Measurements from ENCODE around the gene UBA6.

DNA sequence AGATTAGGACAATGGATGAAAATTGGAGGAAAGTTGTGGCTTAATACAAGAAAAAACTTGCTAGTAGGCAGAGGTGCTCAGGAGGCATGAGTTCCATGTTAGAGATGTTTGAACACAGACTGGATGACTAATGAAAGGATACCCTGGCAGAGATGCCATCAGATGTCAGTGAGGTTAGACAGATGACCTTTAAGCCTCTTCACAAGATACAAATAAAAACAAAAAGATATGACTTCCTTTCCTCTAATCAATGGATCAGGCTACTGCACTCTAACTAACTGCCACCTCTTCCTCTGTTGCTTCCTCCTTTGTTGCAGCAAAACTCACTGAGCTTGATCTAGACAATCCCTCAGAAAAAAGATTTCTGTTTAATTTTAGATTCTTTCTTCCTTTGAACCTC lies 127.8 kb downstream of the UBA6 start:
- TF ChIP-seq CTCF (IDR thresholded peaks at IDR 0.05) (no peak), POLR2A (IDR thresholded peaks at IDR 0.05) (no peak)

Data from uterus (tissue), 2 donors.